OCI-LY7 (cell line): ENCODE results near the gene ARL11.

Experiments used
- CTCF ChIP-seq: fragments of 200-600 bp; sonication (generic); conservative IDR thresholded peaks from 2 replicates; pipeline ENCODE4 v1.5.1; 2014; ENCODE audit warnings: mild to moderate bottlenecking, antibody characterized with exemption, low read length, moderate library complexity, mixed read lengths
- EZH2phosphoT487 ChIP-seq: fragments of 200-600 bp; sonication (generic); IDR thresholded peaks from 2 replicates; pipeline ENCODE4 v1.6.1; 2018; ENCODE audit warnings: low read depth, borderline replicate concordance, mild to moderate bottlenecking, mixed run types, antibody characterized with exemption, low read length, moderate library complexity, mixed read lengths

GRCh38 chr13:49587311-49587847, 40.9 kb upstream of the ARL11 start:
- TF ChIP-seq CTCF: no peak
- TF ChIP-seq EZH2phosphoT487: no peak
